Cardiac septum (tissue), 1 donor: ENCODE data around the gene TMPRSS2. TPM values are rescaled to one million over a fixed set of nuclear protein-coding genes. Genes with fewer than 3 reads are reported as not detected.
"Not testable (repeated sequence)": the region's sequence is repeated elsewhere in the genome, so short reads cannot be mapped to it uniquely, and the experiment has no call there.

Experiments used
- DNase-seq: peaks from one replicate; pipeline ENCODE4 v3.0.0-alpha.2; 2020; ENCODE audit warnings: low spot score
- intact Hi-C: fragments of 100-400 bp; cut with DNase I; formaldehyde crosslinking; loops from one replicate; pipeline ENCODE4 v1.14.0; 2022
- total RNA-seq: library from RNA; stranded (reverse); fragmentation: NEBNext Ultra II Directional; extraction: Animal tissue kit (Norgen Biotek cat#: 25700); gene quantifications from one replicate; pipeline ENCODE4 v1.2.1, GENCODE V29; 2021
- donor health status: DM: no; HTN: no; CAD: no.

TMPRSS2 gene
- total RNA-seq, 1 donor from 2014 or later: not detected

- intact Hi-C loops: no loop called here
These were observed 76.0 kb downstream of the TMPRSS2 start for GRCh38 chr21:41431788-41432548.

DNA sequence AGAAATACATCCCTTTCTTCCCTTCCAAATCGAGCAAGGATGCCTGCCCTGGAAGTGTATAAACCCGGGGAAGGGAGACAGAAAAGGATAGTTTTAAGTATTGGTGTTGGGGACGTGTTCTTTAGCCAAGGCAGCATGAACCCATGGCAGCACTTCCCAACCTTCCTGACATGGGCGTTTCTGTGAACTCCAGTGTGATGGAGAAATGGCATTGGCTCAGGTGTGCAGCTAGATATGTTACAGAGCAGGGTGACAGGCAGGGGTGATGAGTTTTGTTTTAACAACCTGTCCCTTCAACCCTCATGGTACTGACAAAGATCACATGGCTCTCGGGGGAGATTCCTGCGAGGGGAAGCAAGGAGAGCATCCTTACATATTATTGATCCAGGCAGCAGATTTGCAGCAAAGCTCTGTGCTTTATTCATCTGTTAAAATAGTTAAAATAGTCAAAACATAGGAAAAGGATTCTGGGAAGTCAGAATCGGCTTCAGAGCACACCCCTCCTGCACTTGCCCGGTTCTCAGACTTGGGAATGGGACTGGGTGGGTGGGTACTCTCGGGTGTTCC lies 78.0 kb downstream of the TMPRSS2 start:
- no peak for DNase-seq
- intact Hi-C loops: no loop called here

More at GRCh38 chr21:41431788-41432548, 76.0 kb downstream of the TMPRSS2 start:
- DNase-seq: no peak

DNA sequence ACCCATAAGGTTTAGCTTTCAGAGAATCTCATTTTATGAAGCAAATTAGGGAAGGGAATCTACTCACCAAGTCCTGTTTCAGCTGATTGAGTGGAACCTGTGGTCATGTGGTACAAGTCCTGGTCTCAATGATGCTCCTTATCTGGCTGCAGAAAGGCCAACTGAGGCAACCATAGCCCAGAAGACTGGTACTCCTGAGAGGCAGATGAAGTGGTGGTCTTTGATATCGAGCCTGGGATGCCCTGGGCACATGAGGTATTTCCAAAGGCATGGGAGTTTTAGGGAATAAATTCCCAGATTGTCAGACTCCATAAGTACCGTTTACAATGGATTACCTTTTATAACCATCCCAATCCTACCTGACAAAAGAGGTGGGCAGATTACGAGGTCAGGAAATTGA lies 78.7 kb downstream of the TMPRSS2 start:
- no peak for DNase-seq
- intact Hi-C loops: no loop called here

- no peak for DNase-seq
- intact Hi-C loops: no loop called here
These were observed 79.1 kb downstream of the TMPRSS2 start for GRCh38 chr21:41428847-41429246.

GRCh38 chr21:41428311-41428710 lies 79.6 kb downstream of the TMPRSS2 start:
- intact Hi-C loops: no loop called here
- DNase-seq: no peak

DNA sequence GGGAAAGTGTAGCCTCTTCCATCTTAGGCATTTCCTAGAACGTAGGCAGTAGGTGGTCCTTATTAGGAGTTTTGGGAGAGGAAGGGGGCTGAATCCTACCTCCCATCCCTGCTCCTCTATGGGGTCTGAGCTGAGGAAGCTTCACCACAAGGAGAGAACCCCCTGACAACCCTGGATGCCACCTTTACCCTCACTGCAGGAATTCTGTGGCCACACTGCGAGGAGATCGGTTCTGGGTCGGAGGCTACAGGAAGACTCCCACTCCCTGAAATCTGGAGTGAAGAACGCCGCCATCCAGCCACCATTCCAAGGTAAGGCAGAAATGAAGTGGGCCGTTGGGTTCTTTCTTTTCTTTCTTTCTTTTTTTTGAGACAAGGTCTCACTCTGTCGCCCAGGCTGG lies 80.4 kb downstream of the TMPRSS2 start:
- intact Hi-C loops: no loop called here

GRCh38 chr21:41426676-41427404 lies 81.1 kb downstream of the TMPRSS2 start:
- DNase-seq: no peak
- intact Hi-C loops: no loop called here

More for the DNA sequence above, 80.4 kb downstream of the TMPRSS2 start:
- DNase-seq: no peak

- peak; percentile 91 for DNase-seq
- intact Hi-C loops: no loop called here
These were observed 81.8 kb downstream of the TMPRSS2 start, which contains the start of gene MX1 for GRCh38 chr21:41425954-41426675. Gene MX1 (plus strand): TSS chr21:41426239. CDS start chr21:41432071, 5,832 bp downstream.

- intact Hi-C loops: no loop called here
- no peak for DNase-seq
These were observed 82.4 kb downstream of the TMPRSS2 start for GRCh38 chr21:41425588-41425953.

DNA sequence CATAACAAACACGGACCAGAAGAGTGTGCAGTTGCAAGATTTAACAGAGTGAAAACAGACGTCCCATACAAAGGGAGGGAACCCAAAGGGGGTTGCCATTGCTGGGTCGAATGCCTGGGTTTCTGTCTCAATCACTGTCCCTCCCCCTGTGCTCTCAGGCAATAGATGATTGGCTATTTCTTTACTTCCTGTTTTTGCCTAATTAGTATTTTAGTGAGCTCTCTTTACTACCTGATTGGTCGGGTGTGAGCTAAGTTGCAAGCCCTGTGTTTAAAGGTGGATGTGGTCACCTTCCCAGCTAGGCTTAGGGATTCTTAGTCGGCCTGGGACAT lies 84.7 kb downstream of the TMPRSS2 start:
- intact Hi-C loops: loop anchor here (5.0 kb wide), 1 partner anchor 61 kb away; the partner anchor contains the start of gene MX2
- not testable (repeated sequence) for DNase-seq

DNA sequence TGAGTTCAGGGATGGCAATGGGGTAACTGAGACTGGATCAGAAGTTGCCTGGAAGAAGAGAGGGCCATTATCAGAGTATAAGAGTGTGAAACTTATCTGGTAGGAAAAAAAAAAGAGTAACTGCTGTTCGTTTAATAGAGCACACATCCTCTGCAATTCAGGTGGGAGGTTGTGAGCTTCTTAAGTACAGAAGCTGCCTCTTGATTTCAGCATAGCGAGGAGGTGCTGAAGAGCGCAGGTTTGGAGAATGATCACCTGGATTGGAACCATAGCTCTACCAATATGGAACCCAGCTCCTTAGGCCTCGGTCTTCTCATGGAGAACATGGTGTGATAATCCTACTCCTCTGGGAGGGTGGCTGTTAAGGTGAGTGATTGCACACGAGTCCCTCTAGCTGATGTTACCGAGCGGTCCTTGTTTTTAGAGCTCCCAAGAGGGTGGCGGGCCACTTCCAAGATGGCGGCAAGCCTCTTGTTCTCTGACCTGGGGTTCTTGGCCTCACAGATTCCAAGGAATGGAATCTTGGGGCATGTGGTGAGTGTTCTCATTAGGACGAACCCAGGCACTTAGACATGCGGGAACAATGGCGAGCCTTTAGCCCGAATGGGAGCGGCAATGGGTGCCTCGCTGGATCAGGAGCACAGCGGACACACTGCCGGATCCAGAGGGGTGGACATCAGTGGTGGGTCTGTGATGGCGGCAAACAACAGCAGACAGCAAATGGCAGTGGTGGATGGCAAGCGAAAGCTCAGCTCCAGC lies 85.2 kb downstream of the TMPRSS2 start:
- intact Hi-C loops: loop anchor here (5.0 kb wide), 1 partner anchor 60 kb away; the partner anchor contains the start of gene MX2
- no peak for DNase-seq

DNA sequence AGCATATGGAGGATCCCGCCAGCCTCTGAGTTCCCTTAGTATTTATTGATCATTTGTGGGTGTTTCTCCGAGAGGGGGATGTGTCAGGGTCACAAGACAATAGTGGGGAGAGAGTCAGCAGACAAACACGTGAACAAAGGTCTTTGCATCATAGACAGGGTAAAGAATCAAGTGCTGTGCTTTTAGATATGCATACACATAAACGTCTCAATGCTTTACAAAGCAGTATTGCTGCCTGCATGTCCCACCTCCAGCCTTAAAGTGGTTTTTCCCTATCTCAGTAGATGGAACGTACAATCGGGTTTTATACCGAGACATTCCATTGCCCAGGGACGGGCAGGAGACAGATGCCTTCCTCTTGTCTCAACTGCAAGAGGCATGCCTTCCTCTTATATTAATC lies 87.0 kb downstream of the TMPRSS2 start:
- DNase-seq: not testable (repeated sequence)
- intact Hi-C loops: loop anchor here (5.0 kb wide), 1 partner anchor 59 kb away; the partner anchor contains the start of gene MX2

DNA sequence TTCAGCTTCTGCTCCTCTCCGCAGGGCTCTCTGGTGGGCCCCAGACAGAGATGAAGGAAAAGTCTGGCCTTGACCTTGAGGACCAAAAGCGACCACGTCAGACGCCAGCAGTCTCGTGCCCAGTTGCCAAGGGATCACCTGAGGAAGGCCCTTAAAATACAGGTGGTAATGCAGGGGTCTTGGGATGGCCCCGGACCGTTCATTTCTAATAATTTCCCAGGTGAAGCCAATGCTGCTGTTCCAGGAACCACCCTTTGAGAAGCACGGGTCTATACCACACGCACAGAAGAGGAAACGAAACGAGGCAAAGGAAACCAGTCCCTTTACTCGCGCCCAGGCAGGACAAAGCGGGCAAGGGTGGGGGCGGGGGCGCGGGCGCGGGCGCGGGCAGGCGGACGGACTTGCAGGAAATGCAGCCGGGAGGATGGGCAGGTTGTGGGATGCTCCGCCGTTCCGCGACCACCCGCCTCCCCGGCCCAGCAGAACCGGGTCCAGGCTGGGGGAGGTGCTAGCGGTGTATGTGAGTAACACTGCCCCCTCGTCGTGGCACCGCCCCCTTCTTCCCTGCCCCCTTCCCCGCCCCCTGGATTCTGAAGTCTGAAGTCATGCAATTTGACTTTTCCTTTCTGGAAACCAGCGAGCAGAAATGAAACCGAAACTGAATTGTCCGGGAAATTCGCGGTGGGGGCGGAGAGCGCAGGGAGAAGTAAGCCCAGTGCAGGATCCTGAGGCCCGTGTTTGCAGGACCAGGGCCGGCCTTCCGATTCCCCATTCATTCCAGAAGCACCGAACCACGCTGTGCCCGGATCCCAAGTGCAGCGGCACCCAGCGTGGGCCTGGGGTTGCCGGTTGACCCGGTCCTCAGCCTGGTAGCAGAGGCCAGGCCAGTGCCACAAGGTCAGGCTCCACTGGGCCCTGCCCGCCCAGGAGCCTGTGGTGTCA lies 87.8 kb downstream of the TMPRSS2 start:
- intact Hi-C loops: loop anchor here (5.0 kb wide), 1 partner anchor 58 kb away; the partner anchor contains the start of gene MX2
- peak; percentile 93 for DNase-seq

- intact Hi-C loops: no loop called here
- DNase-seq: no peak
These were observed 88.8 kb downstream of the TMPRSS2 start for GRCh38 chr21:41418956-41419680.

GRCh38 chr21:41418393-41418792 lies 89.6 kb downstream of the TMPRSS2 start:
- DNase-seq: no peak
- intact Hi-C loops: no loop called here

- intact Hi-C loops, DNase-seq: not testable (repeated sequence)
These were observed 90.5 kb downstream of the TMPRSS2 start for GRCh38 chr21:41417505-41417904.
